CD14-positive monocyte (primary cell): Measurements from ENCODE around the gene SMAD3. TPM values are rescaled to one million over a fixed set of nuclear protein-coding genes. Genes with fewer than 3 reads are reported as not detected.

Experiments
- DNase-seq, 3 donors: peaks; one replicate each; pipeline ENCODE4 v3.0.0-alpha.2; 2011 to 2022
- H2AFZ ChIP-seq: 2 replicates; pipeline ENCODE4 v1.6.0; 2012; ENCODE audit warnings: mild to moderate bottlenecking, low read depth, low read length, inconsistent platforms; ENCODE audit not compliant: insufficient read depth, poor library complexity, severe bottlenecking
- H3K27ac ChIP-seq, 2 donors: 1 replicate in 1 of 2; 2 replicates in 1 of 2; pipeline ENCODE4 v1.5.1; 2012 to 2013; ENCODE audit warnings: low read length in 2 of 2, control low read depth in 1 of 2, inconsistent platforms in 1 of 2, low read depth in 1 of 2, mild to moderate bottlenecking in 1 of 2
- H3K27me3 ChIP-seq, 2 donors: one replicate each; pipeline versions ENCODE4 v1.6.0 to v1.6.1; 2011 to 2013; ENCODE audit warnings: low read length in 2 of 2; ENCODE audit not compliant: control insufficient read depth in 2 of 2, insufficient read depth in 2 of 2
- H3K36me3 ChIP-seq, 2 donors: replicated peaks in 1 of 2; 1 replicate in 1 of 2; 2 replicates in 1 of 2; pipeline versions ENCODE4 v1.5.1 to v1.6.1; 2012 to 2013; ENCODE audit warnings: low read length in 2 of 2, control low read depth in 1 of 2, inconsistent platforms in 1 of 2, mild to moderate bottlenecking in 1 of 2; ENCODE audit not compliant: insufficient read depth in 2 of 2, control insufficient read depth in 1 of 2
- H3K4me1 ChIP-seq, 2 donors: 1 replicate in 1 of 2; 2 replicates in 1 of 2; pipeline versions ENCODE4 v1.5.1 to v1.6.1; 2012 to 2013; ENCODE audit warnings: low read length in 2 of 2, control low read depth in 1 of 2, inconsistent platforms in 1 of 2, mild to moderate bottlenecking in 1 of 2, moderate library complexity in 1 of 2; ENCODE audit not compliant: insufficient read depth in 2 of 2, control insufficient read depth in 1 of 2
- H3K4me2 ChIP-seq: replicated peaks from 2 replicates; pipeline ENCODE3; 2012; ENCODE audit warnings: low read length, moderate library complexity, mild to moderate bottlenecking; ENCODE audit not compliant: poor library complexity, severe bottlenecking; ENCODE audit errors: extremely low read depth
- H3K4me3 ChIP-seq, 3 experiments: fragments of 200-600 bp in 1 of 3; sonication (generic) in 1 of 3; replicated peaks in 1 of 3; 1 replicate in 2 of 3; 2 replicates in 1 of 3; pipeline ENCODE4 v1.5.1; 2011 to 2013; ENCODE audit warnings: low read length in 3 of 3, mild to moderate bottlenecking in 3 of 3, control low read depth in 2 of 3, low read depth in 2 of 3, inconsistent platforms in 1 of 3, moderate library complexity in 1 of 3
- H3K79me2 ChIP-seq: 2 replicates; pipeline ENCODE4 v1.6.0; 2012; ENCODE audit warnings: mild to moderate bottlenecking, control low read depth, inconsistent platforms, low read length, moderate library complexity; ENCODE audit not compliant: insufficient read depth
- H3K9ac ChIP-seq: 2 replicates; pipeline ENCODE4 v1.6.0; 2017; ENCODE audit warnings: low read length, mild to moderate bottlenecking; ENCODE audit not compliant: insufficient read depth, poor library complexity, severe bottlenecking
- H3K9me3 ChIP-seq, 2 donors: replicated peaks in 1 of 2; 1 replicate in 1 of 2; 2 replicates in 1 of 2; pipeline versions ENCODE4 v1.5.1 to v1.6.1; 2012 to 2013; ENCODE audit warnings: low read length in 2 of 2, control low read depth in 1 of 2; ENCODE audit not compliant: control insufficient read depth in 1 of 2, insufficient read depth in 1 of 2
- H4K20me1 ChIP-seq: 2 replicates; pipeline ENCODE4 v1.6.0; 2012; ENCODE audit warnings: mild to moderate bottlenecking, low read length, control low read depth, moderate library complexity; ENCODE audit not compliant: insufficient read depth
- H3K27ac Mint-ChIP-seq, 7 donors: one replicate each; pipeline ENCODE4 v1.8.0; 2020; ENCODE audit warnings: mild to moderate bottlenecking in 7 of 7, mixed read lengths in 7 of 7, moderate library complexity in 6 of 7, inconsistent platforms in 2 of 7
- H3K27me3 Mint-ChIP-seq, 3 donors: one replicate each; pipeline ENCODE4 v1.8.0; 2021 to 2022; ENCODE audit warnings: low read depth in 3 of 3, mild to moderate bottlenecking in 3 of 3, mixed read lengths in 3 of 3, moderate library complexity in 3 of 3, inconsistent platforms in 1 of 3
- H3K36me3 Mint-ChIP-seq, 2 donors: one replicate each; pipeline ENCODE4 v1.8.0; 2020; ENCODE audit warnings: mixed read lengths in 2 of 2, inconsistent platforms in 1 of 2, mild to moderate bottlenecking in 1 of 2
- H3K4me1 Mint-ChIP-seq: one replicate; pipeline ENCODE4 v1.8.0; 2020; ENCODE audit warnings: mild to moderate bottlenecking, mixed read lengths
- H3K4me3 Mint-ChIP-seq, 2 donors: one replicate each; pipeline ENCODE4 v1.8.0; 2020; ENCODE audit warnings: mild to moderate bottlenecking in 2 of 2, mixed read lengths in 2 of 2, moderate library complexity in 1 of 2
- H3K9me3 Mint-ChIP-seq, 7 donors: one replicate each; pipeline ENCODE4 v1.8.0; 2020 to 2022; ENCODE audit warnings: mixed read lengths in 7 of 7, mild to moderate bottlenecking in 6 of 7, moderate library complexity in 6 of 7, inconsistent platforms in 2 of 7
- WGBS: methylation state at CpG from one replicate; pipeline ENCODE4 v1.1.5; 2013; ENCODE audit warnings: missing lambda C conversion rate; ENCODE audit not compliant: insufficient coverage; 5-methylcytosine and 5-hydroxymethylcytosine counted together
- intact Hi-C, 2 donors: fragments of 100-400 bp; cut with micrococcal nuclease; formaldehyde crosslinking; loops; one replicate each; pipeline versions ENCODE4 v1.15.0 to v1.15.1; 2023
- polyA plus RNA-seq, 3 donors: library from polyadenylated mRNA; depleted of rRNA in 1 of 3; unstranded in 2 of 3; stranded (reverse) in 1 of 3; fragments of 300-500 nt in 2 of 3; fragments of >200 nt in 1 of 3; fragmentation: Illumina TruSeq in 2 of 3; gene quantifications; 1 replicate in 2 of 3; 2 replicates in 1 of 3; pipeline ENCODE4 v1.2.3, GENCODE V29; 2012 to 2021
- TF ChIP-seq, protein P1 (sequence below): fragments of 200-600 bp; IDR thresholded peaks from one replicate; pipeline ENCODE4 v1.8.0; 2022; ENCODE audit warnings: antibody characterized with exemption, mild to moderate bottlenecking

SMAD3 gene
- polyA plus RNA-seq, 3 donors: 4.4 to 41.7 (median 5.4) TPM

DNA sequence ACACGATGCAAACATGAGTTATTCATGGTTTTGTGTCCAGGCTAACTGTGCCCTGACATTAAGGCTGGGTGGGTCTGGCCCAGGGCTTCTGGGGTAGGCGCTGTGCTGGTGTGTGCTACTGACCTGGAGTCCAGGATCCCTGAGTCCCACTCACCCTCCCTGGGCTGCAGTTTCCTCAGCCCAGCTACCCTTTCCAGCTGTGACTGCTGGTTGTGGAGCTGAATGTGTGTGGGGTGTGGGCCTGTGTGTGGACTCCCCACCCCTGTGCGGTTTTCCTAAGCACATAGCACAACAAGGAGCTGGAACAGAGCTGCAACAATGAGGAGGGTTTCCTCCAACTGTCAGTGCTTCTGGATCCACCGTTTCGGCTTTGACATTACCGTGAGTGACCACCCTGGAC is 38.0 kb downstream of the SMAD3 start:
- peaks cover 15% of the 10 kb centered on the region for H3K4me1 Mint-ChIP-seq
- peaks cover 93% of the 10 kb centered on the region for H3K79me2 ChIP-seq
- H3K4me3 Mint-ChIP-seq: peak overlapping the region; percentile 43 to 46
- H3K27ac ChIP-seq: peak overlapping the region in 1 of 2 donors; percentile 50
- no peak overlapping the region for H3K4me2 ChIP-seq
- H3K36me3 ChIP-seq: peaks cover 0 to 5% of the 10 kb centered on the region in 2 donors
- no peaks in the 10 kb centered on the region for H3K9me3 Mint-ChIP-seq
- no peaks in the 10 kb centered on the region for H3K9me3 ChIP-seq
- 47% methylated on average over 3 of the region's 6 CpGs for WGBS
- TF ChIP-seq, protein P1, sequence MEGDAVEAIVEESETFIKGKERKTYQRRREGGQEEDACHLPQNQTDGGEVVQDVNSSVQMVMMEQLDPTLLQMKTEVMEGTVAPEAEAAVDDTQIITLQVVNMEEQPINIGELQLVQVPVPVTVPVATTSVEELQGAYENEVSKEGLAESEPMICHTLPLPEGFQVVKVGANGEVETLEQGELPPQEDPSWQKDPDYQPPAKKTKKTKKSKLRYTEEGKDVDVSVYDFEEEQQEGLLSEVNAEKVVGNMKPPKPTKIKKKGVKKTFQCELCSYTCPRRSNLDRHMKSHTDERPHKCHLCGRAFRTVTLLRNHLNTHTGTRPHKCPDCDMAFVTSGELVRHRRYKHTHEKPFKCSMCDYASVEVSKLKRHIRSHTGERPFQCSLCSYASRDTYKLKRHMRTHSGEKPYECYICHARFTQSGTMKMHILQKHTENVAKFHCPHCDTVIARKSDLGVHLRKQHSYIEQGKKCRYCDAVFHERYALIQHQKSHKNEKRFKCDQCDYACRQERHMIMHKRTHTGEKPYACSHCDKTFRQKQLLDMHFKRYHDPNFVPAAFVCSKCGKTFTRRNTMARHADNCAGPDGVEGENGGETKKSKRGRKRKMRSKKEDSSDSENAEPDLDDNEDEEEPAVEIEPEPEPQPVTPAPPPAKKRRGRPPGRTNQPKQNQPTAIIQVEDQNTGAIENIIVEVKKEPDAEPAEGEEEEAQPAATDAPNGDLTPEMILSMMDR: no peak
- H3K36me3 Mint-ChIP-seq: peaks cover 32 to 50% of the 10 kb centered on the region in 2 donors
- H3K27me3 Mint-ChIP-seq: peaks cover 2 to 3% (median 3%) of the 10 kb centered on the region in 3 donors
- H3K9ac ChIP-seq: peak overlapping the region; percentile 34
- DNase-seq: no peak
- H2AFZ ChIP-seq: no peak overlapping the region
- H3K27me3 ChIP-seq: no peaks in the 10 kb centered on the region
- intact Hi-C loops: loop anchor here in 1 of 2 donors (5.0 kb wide), 1 partner anchor 36 kb away; the partner anchor contains the start of gene SMAD3
- no peak overlapping the region for H3K4me3 ChIP-seq
- no peaks in the 10 kb centered on the region for H4K20me1 ChIP-seq
- peak overlapping the region in 5 of 7 donors; percentile 36 to 83 (median 51) for H3K27ac Mint-ChIP-seq
- H3K4me1 ChIP-seq: peaks cover 85 to 88% of the 10 kb centered on the region in 2 donors

DNA sequence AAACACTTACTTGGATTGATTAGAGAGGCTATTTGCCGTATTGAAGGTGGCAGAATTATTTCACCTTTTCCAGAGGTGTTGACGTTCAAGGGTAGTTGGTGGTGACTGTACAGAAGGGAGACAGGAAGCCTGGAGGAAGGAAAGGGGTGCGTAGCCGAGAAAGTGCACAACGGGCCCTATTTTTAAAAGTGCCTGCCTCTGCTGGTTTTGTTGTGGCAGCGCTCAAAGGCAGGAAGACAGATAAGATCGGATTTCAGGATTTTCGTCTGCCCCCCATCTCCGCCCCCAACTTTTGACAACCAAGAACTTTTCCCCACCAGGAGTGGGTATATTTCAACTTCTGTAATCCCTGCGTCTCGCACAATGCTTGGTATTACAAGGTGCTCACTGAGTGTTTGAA is 38.5 kb downstream of the SMAD3 start:
- Mint-ChIP-seq H3K4me1 (peaks cover 11% of the 10 kb centered on the region), H3K36me3 (peaks cover 35 to 55% of the 10 kb centered on the region in 2 donors)

More for the DNA sequence above, 38.5 kb downstream of the SMAD3 start:
- Histone ChIP-seq H2AFZ (no peak overlapping the region), H3K4me2 (peak overlapping the region; percentile 10), H4K20me1 (no peaks in the 10 kb centered on the region), H3K9ac (peak overlapping the region; percentile 34), H3K4me1 (peaks cover 85 to 88% of the 10 kb centered on the region in 2 donors), H3K79me2 (peaks cover 95% of the 10 kb centered on the region), H3K36me3 (peaks cover 0 to 5% of the 10 kb centered on the region in 2 donors), H3K27ac (peak overlapping the region in 1 of 2 donors; percentile 50), H3K27me3 (no peaks in the 10 kb centered on the region), H3K4me3 (no peak overlapping the region), H3K9me3 (no peaks in the 10 kb centered on the region)
- TF ChIP-seq, protein P1: no peak
- DNase-seq: no peak
- peak overlapping the region in 5 of 7 donors; percentile 31 to 83 (median 51) for H3K27ac Mint-ChIP-seq
- peaks cover 3% of the 10 kb centered on the region in 3 donors for H3K27me3 Mint-ChIP-seq
- intact Hi-C loops: loop anchor here in 1 of 2 donors (5.0 kb wide), 1 partner anchor 37 kb away; the partner anchor contains the start of gene SMAD3
- WGBS: 2% methylated on average over 7 of the region's 11 CpGs
- H3K4me3 Mint-ChIP-seq: peak overlapping the region; percentile 43 to 46
- H3K9me3 Mint-ChIP-seq: no peaks in the 10 kb centered on the region
